Measurements from ENCODE around the gene SCYGR8. TPM values are rescaled to one million over a fixed set of nuclear protein-coding genes. Genes with fewer than 3 reads are reported as not detected.
A peak's percentile ranks its signal among the peaks of the same experiment; 100 is the strongest.
"Not testable (repeated sequence)": the region's sequence is repeated elsewhere in the genome, so short reads cannot be mapped to it uniquely, and the experiment has no call there.

SCYGR8 gene
- total RNA-seq, 2 experiments from 2014 or later: not detected

DNA sequence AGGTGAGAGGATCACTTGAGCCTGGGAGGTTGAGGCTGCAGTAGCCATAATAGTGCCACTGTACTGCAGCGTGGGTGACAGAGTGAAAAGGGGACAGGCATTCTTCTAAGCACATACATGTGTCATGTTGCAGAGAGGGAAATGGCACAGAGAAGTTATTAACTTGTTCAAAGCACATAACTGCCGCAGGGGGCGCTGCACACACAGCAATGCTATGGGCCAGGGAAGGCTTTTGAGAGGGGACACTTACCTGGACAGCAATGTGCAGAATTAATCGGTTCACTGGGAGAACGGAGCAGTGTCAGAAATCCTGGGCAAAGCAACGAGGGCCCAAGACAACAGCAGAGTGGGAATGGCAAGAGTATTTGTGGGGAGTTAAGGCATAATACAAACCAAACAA lies 2.4 kb downstream of the SCYGR8 start:
- Histone ChIP-seq H4K20me1 (ENCODE audit: insufficient read depth, low read length) (no peaks in the 10 kb centered on the region), H2AFZ (ENCODE audit: low read length) (no peak overlapping the region), H3K4me3 (ENCODE audit: low read depth, low read length, poor library complexity, severe bottlenecking) (no peak overlapping the region), H3K27ac (ENCODE audit: low read depth, low read length, poor library complexity, severe bottlenecking) (no peak overlapping the region), H3K36me3 (ENCODE audit: insufficient read depth, low read length) (no peaks in the 10 kb centered on the region), H3K4me1 (ENCODE audit: insufficient read depth, low read length, poor library complexity, severe bottlenecking) (no peaks in the 10 kb centered on the region), H3K9me2 (ENCODE audit: insufficient read depth, low read length) (no peaks in the 10 kb centered on the region), H3K79me2 (ENCODE audit: insufficient read depth, low read depth, low read length) (no peaks in the 10 kb centered on the region), H3K9me3 (ENCODE audit: low read length) (no peaks in the 10 kb centered on the region), H3K4me2 (ENCODE audit: low read length) (no peak overlapping the region)
- intact Hi-C loops (cut with micrococcal nuclease; ENCODE audit: unreplicated experiment): no loop called here
- BruUV-seq (replicated peaks): no TSS peak
- TF ChIP-seq EZH2phosphoT487 (IDR thresholded peaks at IDR 0.05; ENCODE audit: borderline replicate concordance, low read depth, low read length): no peak
- TF ChIP-seq, protein P1, sequence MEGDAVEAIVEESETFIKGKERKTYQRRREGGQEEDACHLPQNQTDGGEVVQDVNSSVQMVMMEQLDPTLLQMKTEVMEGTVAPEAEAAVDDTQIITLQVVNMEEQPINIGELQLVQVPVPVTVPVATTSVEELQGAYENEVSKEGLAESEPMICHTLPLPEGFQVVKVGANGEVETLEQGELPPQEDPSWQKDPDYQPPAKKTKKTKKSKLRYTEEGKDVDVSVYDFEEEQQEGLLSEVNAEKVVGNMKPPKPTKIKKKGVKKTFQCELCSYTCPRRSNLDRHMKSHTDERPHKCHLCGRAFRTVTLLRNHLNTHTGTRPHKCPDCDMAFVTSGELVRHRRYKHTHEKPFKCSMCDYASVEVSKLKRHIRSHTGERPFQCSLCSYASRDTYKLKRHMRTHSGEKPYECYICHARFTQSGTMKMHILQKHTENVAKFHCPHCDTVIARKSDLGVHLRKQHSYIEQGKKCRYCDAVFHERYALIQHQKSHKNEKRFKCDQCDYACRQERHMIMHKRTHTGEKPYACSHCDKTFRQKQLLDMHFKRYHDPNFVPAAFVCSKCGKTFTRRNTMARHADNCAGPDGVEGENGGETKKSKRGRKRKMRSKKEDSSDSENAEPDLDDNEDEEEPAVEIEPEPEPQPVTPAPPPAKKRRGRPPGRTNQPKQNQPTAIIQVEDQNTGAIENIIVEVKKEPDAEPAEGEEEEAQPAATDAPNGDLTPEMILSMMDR (conservative IDR thresholded peaks at IDR 0.05; ENCODE audit: low read length): peak; percentile 35; the same call in 1 of the 2 replicates
- ChIA-PET CTCF (ENCODE audit: unreplicated experiment) (no interaction called here), POLR2A (no interaction called here)
- no peak for DNase-seq (ENCODE audit: low spot score)

DNA sequence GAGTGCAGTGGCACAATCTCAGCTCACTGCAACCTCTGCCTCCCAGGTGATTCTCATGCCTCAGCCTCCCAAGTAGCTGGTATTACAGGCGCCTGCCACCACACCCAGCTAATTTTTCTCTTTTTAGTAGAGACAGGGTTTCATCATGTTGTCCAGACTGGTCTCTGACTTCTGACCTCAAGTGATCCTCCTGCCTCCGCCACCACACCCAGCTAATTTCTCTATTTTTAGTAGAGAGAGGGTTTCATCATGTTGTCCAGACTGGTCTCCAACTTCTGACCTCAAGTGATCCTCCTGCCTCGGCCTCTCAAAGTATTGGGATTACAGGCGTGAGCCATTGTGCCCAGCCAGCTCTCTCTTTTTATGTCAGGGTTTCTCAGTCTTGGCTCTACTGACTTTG lies 10.6 kb downstream of the SCYGR8 start:
- H3K36me3 ChIP-seq (ENCODE audit: insufficient read depth, low read length); POLR2A ChIA-PET; H3K4me1 ChIP-seq (ENCODE audit: insufficient read depth, low read length, poor library complexity, severe bottlenecking); H3K9me3 ChIP-seq (ENCODE audit: low read length); H3K4me2 ChIP-seq (ENCODE audit: low read length); intact Hi-C loops (cut with micrococcal nuclease; ENCODE audit: unreplicated experiment); H3K79me2 ChIP-seq (ENCODE audit: insufficient read depth, low read depth, low read length); BruUV-seq (replicated peaks); DNase-seq (ENCODE audit: low spot score); H4K20me1 ChIP-seq (ENCODE audit: insufficient read depth, low read length); H2AFZ ChIP-seq (ENCODE audit: low read length); H3K9me2 ChIP-seq (ENCODE audit: insufficient read depth, low read length); H3K4me3 ChIP-seq (ENCODE audit: low read depth, low read length, poor library complexity, severe bottlenecking); H3K27ac ChIP-seq (ENCODE audit: low read depth, low read length, poor library complexity, severe bottlenecking): not testable (repeated sequence)
- CTCF ChIA-PET (ENCODE audit: unreplicated experiment): interaction anchor here (0.8 kb wide), 1 partner anchor 10 kb away, joined by 3 read pairs; no protein-coding TSS in a partner anchor

DNA sequence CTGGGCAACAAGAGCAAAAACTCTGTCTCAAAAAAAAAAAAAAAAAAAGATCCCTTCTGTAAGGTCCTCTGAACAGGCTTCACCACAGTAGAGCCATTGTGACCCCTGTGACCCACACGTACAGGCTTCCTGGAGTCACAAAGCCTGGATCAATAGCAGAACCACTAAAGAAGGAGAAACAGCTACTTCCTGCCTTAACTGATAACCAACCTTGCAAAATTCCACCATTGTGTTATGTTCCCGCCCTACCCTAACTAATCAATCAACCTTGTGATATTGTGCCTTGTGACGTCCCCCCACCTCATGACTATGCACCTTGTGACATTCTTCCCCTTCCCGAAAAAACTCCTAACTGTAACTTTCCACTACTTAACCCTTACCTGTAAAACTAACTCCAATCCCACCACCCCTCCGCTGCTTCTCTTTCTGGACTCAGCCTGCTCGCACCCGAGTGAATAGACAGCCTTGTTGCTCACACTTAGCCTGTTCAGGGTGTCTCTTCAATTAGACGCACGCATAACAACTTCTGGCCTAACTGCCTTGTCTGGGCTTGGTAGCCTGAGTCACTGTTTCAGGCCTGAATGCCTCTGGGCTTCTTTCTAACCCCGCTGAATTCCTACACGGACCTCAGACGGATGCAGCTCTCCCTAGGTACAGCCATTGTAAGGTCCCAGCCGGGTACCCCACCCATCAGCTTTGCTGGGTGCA lies 13.9 kb downstream of the SCYGR8 start:
- H3K27ac ChIP-seq (ENCODE audit: low read depth, low read length, poor library complexity, severe bottlenecking): no peak overlapping the region
- H3K9me2 ChIP-seq (ENCODE audit: insufficient read depth, low read length): no peaks in the 10 kb centered on the region
- no peaks in the 10 kb centered on the region for H3K79me2 ChIP-seq (ENCODE audit: insufficient read depth, low read depth, low read length)
- ChIA-PET CTCF (ENCODE audit: unreplicated experiment) (no interaction called here), POLR2A (no interaction called here)
- H3K4me3 ChIP-seq (ENCODE audit: low read depth, low read length, poor library complexity, severe bottlenecking): no peak overlapping the region
- intact Hi-C loops (cut with micrococcal nuclease; ENCODE audit: unreplicated experiment): loop anchor here (10.0 kb wide), 1 partner anchor 355 kb away; no protein-coding TSS in a partner anchor
- no peak overlapping the region for H2AFZ ChIP-seq (ENCODE audit: low read length)
- TF ChIP-seq EZH2phosphoT487 (IDR thresholded peaks at IDR 0.05; ENCODE audit: borderline replicate concordance, low read depth, low read length): no peak
- TF ChIP-seq, protein P1 (conservative IDR thresholded peaks at IDR 0.05; ENCODE audit: low read length): no peak
- no peaks in the 10 kb centered on the region for H3K9me3 ChIP-seq (ENCODE audit: low read length)
- H3K36me3 ChIP-seq (ENCODE audit: insufficient read depth, low read length): no peaks in the 10 kb centered on the region
- no peak overlapping the region for H3K4me2 ChIP-seq (ENCODE audit: low read length)
- DNase-seq (ENCODE audit: low spot score): no peak
- BruUV-seq (replicated peaks): no TSS peak
- H3K4me1 ChIP-seq (ENCODE audit: insufficient read depth, low read length, poor library complexity, severe bottlenecking): no peaks in the 10 kb centered on the region
- H4K20me1 ChIP-seq (ENCODE audit: insufficient read depth, low read length): no peaks in the 10 kb centered on the region

All from OCI-LY7 (cell line).